DOHH2 (cell line): ENCODE data around the gene BRINP2.

Source experiments
- H3F3A ChIP-seq: fragments of 200-600 bp; sonication (generic), shearing (Covaris generic); 2 replicates; pipeline ENCODE4 v1.6.0; 2016; ENCODE audit warnings: antibody characterized with exemption, mild to moderate bottlenecking; ENCODE audit not compliant: control insufficient read depth, insufficient read depth
- H3K27ac ChIP-seq: fragments of 200-600 bp; sonication (generic); 2 replicates; pipeline ENCODE4 v1.5.1; 2014; ENCODE audit warnings: low read depth, mild to moderate bottlenecking, low read length, moderate library complexity
- H3K27me3 ChIP-seq: fragments of 200-600 bp; sonication (generic); 2 replicates; pipeline ENCODE4 v1.6.1; 2014; ENCODE audit warnings: mild to moderate bottlenecking, low read length, mixed read lengths; ENCODE audit not compliant: control insufficient read depth
- H3K36me3 ChIP-seq: fragments of 200-600 bp; sonication (generic); 2 replicates; pipeline ENCODE4 v1.6.1; 2014; ENCODE audit warnings: mild to moderate bottlenecking, low read length, moderate library complexity, mixed read lengths; ENCODE audit not compliant: control insufficient read depth
- H3K4me1 ChIP-seq: fragments of 200-600 bp; sonication (generic); 2 replicates; pipeline ENCODE4 v1.6.1; 2014; ENCODE audit warnings: mild to moderate bottlenecking, low read length, mixed read lengths; ENCODE audit not compliant: control insufficient read depth
- H3K4me2 ChIP-seq: fragments of 200-600 bp; sonication (generic); 2 replicates; pipeline ENCODE4 v1.6.0; 2014; ENCODE audit warnings: mild to moderate bottlenecking, low read length, moderate library complexity
- H3K4me3 ChIP-seq: fragments of 200-600 bp; sonication (generic); 2 replicates; pipeline ENCODE4 v1.5.1; 2014; ENCODE audit warnings: mild to moderate bottlenecking, low read length, mixed read lengths
- H3K79me2 ChIP-seq: fragments of 200-600 bp; sonication (generic); 2 replicates; pipeline ENCODE4 v1.6.1; 2014; ENCODE audit warnings: mild to moderate bottlenecking, low read length, mixed read lengths; ENCODE audit not compliant: control insufficient read depth
- H3K9me2 ChIP-seq: fragments of 200-600 bp; sonication (generic); replicated peaks from 2 replicates; pipeline ENCODE4 v1.6.1; 2014; ENCODE audit warnings: mild to moderate bottlenecking, low read length, mixed read lengths; ENCODE audit not compliant: control insufficient read depth
- H3K9me3 ChIP-seq: fragments of 200-600 bp; sonication (generic); 2 replicates; pipeline ENCODE4 v1.6.1; 2014; ENCODE audit warnings: antibody characterized with exemption, low read length, mixed read lengths; ENCODE audit not compliant: control insufficient read depth, insufficient read depth
- H4K20me1 ChIP-seq: fragments of 200-600 bp; sonication (generic); 2 replicates; pipeline ENCODE4 v1.6.0; 2014; ENCODE audit warnings: low read depth, mild to moderate bottlenecking, antibody characterized with exemption, low read length, moderate library complexity; ENCODE audit not compliant: control insufficient read depth, insufficient read depth
- CTCF ChIP-seq: fragments of 200-600 bp; sonication (generic); IDR thresholded peaks from one replicate; pipeline ENCODE4 v1.5.1; 2014; ENCODE audit warnings: antibody characterized with exemption, mild to moderate bottlenecking, low read depth, low read length; ENCODE audit not compliant: poor library complexity, severe bottlenecking
- EZH2phosphoT487 ChIP-seq: fragments of 200-600 bp; sonication (generic); IDR thresholded peaks from 2 replicates; pipeline ENCODE4 v1.6.1; 2017; ENCODE audit warnings: borderline replicate concordance, mild to moderate bottlenecking, antibody characterized with exemption, low read length, moderate library complexity, mixed read lengths

Gene BRINP2

DNA sequence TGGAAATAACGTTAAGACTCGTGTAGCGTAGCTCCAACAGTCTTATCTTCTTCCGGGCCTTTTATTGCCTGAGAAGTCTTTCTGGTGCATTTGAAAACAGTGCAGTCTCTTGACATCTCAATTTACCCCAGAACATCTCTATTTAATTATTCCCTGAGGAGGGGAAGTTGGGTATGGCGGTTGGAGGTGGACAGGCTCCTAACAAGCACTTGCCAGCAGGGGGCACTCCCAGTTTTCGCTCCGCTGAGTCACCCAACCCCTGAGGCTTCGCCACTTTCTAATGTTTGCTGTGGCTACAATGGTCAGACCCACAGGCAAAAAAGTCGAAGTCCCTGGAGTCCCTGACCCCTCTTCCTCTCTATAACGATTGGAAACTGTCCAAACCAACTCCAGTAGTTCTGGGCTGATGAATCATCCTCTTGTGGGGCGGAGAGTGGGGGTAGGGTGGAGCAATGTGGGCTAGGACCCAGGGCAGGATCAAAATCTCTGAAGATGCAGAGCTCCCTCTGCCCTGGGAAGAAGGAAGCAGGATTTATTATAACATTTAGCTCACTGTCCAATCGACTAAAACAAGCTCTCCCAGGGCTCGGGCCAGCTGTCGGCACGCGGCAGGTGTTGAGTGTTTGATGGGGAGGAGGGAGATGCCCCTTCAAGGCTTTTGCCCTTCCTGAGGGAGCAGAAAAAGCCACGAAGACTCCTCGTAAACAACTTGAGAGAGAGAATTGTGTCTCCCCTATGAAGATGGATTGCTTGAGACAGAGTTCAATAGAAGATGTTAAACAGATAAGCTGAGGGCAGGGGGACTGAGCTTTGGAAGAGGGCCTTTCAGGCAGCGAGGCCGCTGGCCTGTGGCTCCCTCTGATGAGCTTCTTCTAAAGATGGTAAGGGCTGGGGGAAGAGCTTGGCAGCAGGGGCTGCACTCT, 85.7 kb downstream of the BRINP2 start:
- H3K9me2 ChIP-seq, result no peaks in the 10 kb centered on the region
- no peak overlapping the region for H3K4me2 ChIP-seq
- no peaks in the 10 kb centered on the region for H3K27me3 ChIP-seq
- no peaks in the 10 kb centered on the region for H3F3A ChIP-seq
- H3K36me3 ChIP-seq, result no peaks in the 10 kb centered on the region
- H3K79me2 ChIP-seq, result no peaks in the 10 kb centered on the region
- no peak overlapping the region for H3K4me3 ChIP-seq
- no peaks in the 10 kb centered on the region for H4K20me1 ChIP-seq
- no peak overlapping the region for H3K27ac ChIP-seq
- TF ChIP-seq EZH2phosphoT487 (no peak), CTCF (peak; percentile 56)
- H3K9me3 ChIP-seq, result no peaks in the 10 kb centered on the region
- no peaks in the 10 kb centered on the region for H3K4me1 ChIP-seq

- Histone ChIP-seq H3K4me3 (no peak overlapping the region), H3K9me3 (no peaks in the 10 kb centered on the region)
These were observed 86.4 kb downstream of the BRINP2 start for GRCh38 chr1:177257128-177257527.

GRCh38 chr1:177257576-177257975, 86.8 kb downstream of the BRINP2 start:
- H3K36me3 ChIP-seq, result no peaks in the 10 kb centered on the region
- TF ChIP-seq CTCF (no peak), EZH2phosphoT487 (no peak)
- H3K27ac ChIP-seq, result no peak overlapping the region
- no peaks in the 10 kb centered on the region for H4K20me1 ChIP-seq
- no peaks in the 10 kb centered on the region for H3K4me1 ChIP-seq
- no peaks in the 10 kb centered on the region for H3F3A ChIP-seq
- H3K27me3 ChIP-seq, result no peaks in the 10 kb centered on the region
- no peaks in the 10 kb centered on the region for H3K9me3 ChIP-seq
- H3K79me2 ChIP-seq, result no peaks in the 10 kb centered on the region
- H3K9me2 ChIP-seq, result no peaks in the 10 kb centered on the region
- no peak overlapping the region for H3K4me2 ChIP-seq
- H3K4me3 ChIP-seq, result no peak overlapping the region

More at GRCh38 chr1:177257128-177257527, 86.4 kb downstream of the BRINP2 start:
- Histone ChIP-seq H3K4me2 (no peak overlapping the region), H3K79me2 (no peaks in the 10 kb centered on the region), H3F3A (no peaks in the 10 kb centered on the region), H3K27ac (no peak overlapping the region), H3K4me1 (no peaks in the 10 kb centered on the region), H3K9me2 (no peaks in the 10 kb centered on the region), H3K36me3 (no peaks in the 10 kb centered on the region), H3K27me3 (no peaks in the 10 kb centered on the region), H4K20me1 (no peaks in the 10 kb centered on the region)
- TF ChIP-seq CTCF (no peak), EZH2phosphoT487 (no peak)
